Endothelial cell of umbilical vein (primary cell): Measurements from ENCODE around the gene SORCS2. TPM values are rescaled to one million over a fixed set of nuclear protein-coding genes. Genes with fewer than 3 reads are reported as not detected.

Experiments
- BruUV-seq: library from RNA; stranded (reverse); fragments of 400-500 nt; replicated peaks from 2 replicates; lab custom pipeline; 2021; lab: Mats Ljungman, UMichigan
- CTCF ChIA-PET: fragments of 300-600, 350-600 bp; sonication (Branson Sonifier 250); formaldehyde crosslinking; loops from one replicate; lab custom pipeline; 2021; ENCODE audit warnings: antibody characterized with exemption, inconsistent platforms; lab: Charles Lee
- POLR2A ChIA-PET: fragments of 300-600, 350-600 bp; sonication (Branson Sonifier 250); formaldehyde crosslinking; loops from one replicate; lab custom pipeline; 2021; ENCODE audit warnings: antibody characterized with exemption, inconsistent platforms; lab: Charles Lee
- DNase-seq: peaks from one replicate; pipeline ENCODE4 v3.0.0-alpha.2; 2011; ENCODE audit warnings: low read depth, low spot score
- FAIRE-seq: peaks from 2 replicates; lab custom pipeline; 2011; peaks lifted over from hg19 to GRCh38; lab: Jason Lieb, UNC
- H2AFZ ChIP-seq: 2 replicates; pipeline ENCODE4 v1.6.0; 2012; ENCODE audit warnings: low read depth, low read length, control low read depth, inconsistent platforms
- H3K27ac ChIP-seq: 2 replicates; pipeline ENCODE4 v1.5.1; 2011; ENCODE audit warnings: low read depth, mild to moderate bottlenecking, control low read depth, low read length, moderate library complexity; ENCODE audit not compliant: insufficient read depth
- H3K27me3 ChIP-seq, 2 experiments: 2 replicates each; pipeline versions ENCODE4 v1.6.0 to v1.6.1; 2011; ENCODE audit warnings: low read length in 2 of 2, mixed read lengths in 1 of 2; ENCODE audit not compliant: control insufficient read depth in 2 of 2, insufficient read depth in 2 of 2
- H3K36me3 ChIP-seq, 2 experiments: 2 replicates in 1 of 2; 3 replicates in 1 of 2; pipeline ENCODE4 v1.5.1; 2011; ENCODE audit warnings: low read length in 2 of 2, mild to moderate bottlenecking in 1 of 2, moderate library complexity in 1 of 2; ENCODE audit not compliant: control insufficient read depth in 2 of 2, insufficient read depth in 2 of 2; ENCODE audit errors: extremely low read depth in 1 of 2
- H3K4me1 ChIP-seq: 3 replicates; pipeline ENCODE4 v1.5.1; 2011; ENCODE audit warnings: mild to moderate bottlenecking, low read length; ENCODE audit not compliant: control insufficient read depth, insufficient read depth; ENCODE audit errors: extremely low read depth
- H3K4me2 ChIP-seq: 2 replicates; pipeline ENCODE4 v1.6.1; 2011; ENCODE audit warnings: low read length, control low read depth, mixed read lengths; ENCODE audit not compliant: insufficient read depth
- H3K4me3 ChIP-seq, 3 experiments: fragments of 200-600 bp in 1 of 3; sonication (generic), shearing (Covaris generic) in 1 of 3; replicated peaks in 1 of 3; 2 replicates each; pipeline ENCODE4 v1.5.1; 2011 to 2016; ENCODE audit warnings: control low read depth in 3 of 3, low read length in 3 of 3, mild to moderate bottlenecking in 2 of 3, inconsistent platforms in 1 of 3, low read depth in 1 of 3, moderate library complexity in 1 of 3; ENCODE audit not compliant: insufficient read depth in 1 of 3
- H3K79me2 ChIP-seq: 2 replicates; pipeline ENCODE4 v1.6.0; 2012; ENCODE audit warnings: low read length, inconsistent platforms; ENCODE audit not compliant: control insufficient read depth, insufficient read depth
- H3K9ac ChIP-seq: replicated peaks from 2 replicates; pipeline ENCODE3; 2011; ENCODE audit warnings: low read length, control low read depth; ENCODE audit not compliant: insufficient read depth; ENCODE audit errors: extremely low read depth
- H3K9me1 ChIP-seq: replicated peaks from 3 replicates; pipeline ENCODE4 v1.6.0; 2011; ENCODE audit warnings: mild to moderate bottlenecking, low read length; ENCODE audit not compliant: control insufficient read depth, insufficient read depth; ENCODE audit errors: extremely low read depth
- H3K9me3 ChIP-seq: replicated peaks from 2 replicates; pipeline ENCODE4 v1.5.1; 2012; ENCODE audit warnings: low read length, inconsistent platforms; ENCODE audit not compliant: control insufficient read depth, insufficient read depth
- H4K20me1 ChIP-seq: replicated peaks from 2 replicates; pipeline ENCODE3; 2011; ENCODE audit warnings: mild to moderate bottlenecking, low read length; ENCODE audit not compliant: control insufficient read depth, insufficient read depth; ENCODE audit errors: extremely low read depth
- EZH2 ChIP-seq: IDR thresholded peaks from 2 replicates; pipeline ENCODE4 v1.6.1; 2012; ENCODE audit warnings: borderline replicate concordance, low read depth, mild to moderate bottlenecking, moderate library complexity, low read length, inconsistent platforms; ENCODE audit not compliant: severe bottlenecking
- FOS ChIP-seq: IDR thresholded peaks from 2 replicates; pipeline ENCODE4 v1.6.1; 2011; ENCODE audit warnings: mild to moderate bottlenecking, low read length, moderate library complexity, borderline replicate concordance; ENCODE audit not compliant: insufficient read depth
- GATA2 ChIP-seq: IDR thresholded peaks from 2 replicates; pipeline ENCODE4 v1.7.0; 2011; ENCODE audit warnings: low read depth, mild to moderate bottlenecking, moderate library complexity, mixed read lengths, low read length; ENCODE audit not compliant: insufficient read length, insufficient read depth
- JUN ChIP-seq: IDR thresholded peaks from 2 replicates; pipeline ENCODE4 v1.6.1; 2011; ENCODE audit warnings: borderline replicate concordance, low read depth; ENCODE audit not compliant: insufficient read length, insufficient read depth
- MAX ChIP-seq: IDR thresholded peaks from 2 replicates; pipeline ENCODE4 v1.6.1; 2011; ENCODE audit not compliant: insufficient read depth, insufficient read length
- MYC ChIP-seq: IDR thresholded peaks from one replicate; pipeline ENCODE4 v1.6.1; 2011; ENCODE audit warnings: mild to moderate bottlenecking, low read depth, low read length
- POLR2A ChIP-seq: IDR thresholded peaks from 2 replicates; pipeline ENCODE4 v1.6.1; 2012; ENCODE audit warnings: low read depth, mild to moderate bottlenecking, control low read depth, low read length
- dilution Hi-C: fragments of 300-500 bp; cut with MboI; formaldehyde crosslinking; loops from one replicate; pipeline ENCODE4 v1.15.0; 2019; ENCODE audit warnings: low sequenced_read_pairs; ENCODE audit not compliant: extremely low pct_ligation_motif_present
- intact Hi-C: fragments of 100-400 bp; cut with micrococcal nuclease; formaldehyde crosslinking; loops from one replicate; pipeline ENCODE4 v1.10.0; 2022
- polyA plus RNA-seq, 4 experiments: library from polyadenylated mRNA; depleted of rRNA in 3 of 4; stranded (reverse) in 3 of 4; unstranded in 1 of 4; fragments of >200 nt; gene quantifications; 2 replicates each; pipeline versions ENCODE4 v1.2.1 to v1.2.3, GENCODE V29; 2011 to 2012; ENCODE audit warnings: missing spikeins in 1 of 4
- total RNA-seq: library from RNA; stranded (reverse); gene quantifications from 2 replicates; pipeline ENCODE4 v1.2.3, GENCODE V29; 2021
- TF ChIP-seq, protein P1 (sequence below), 2 donors: IDR thresholded peaks; 1 replicate in 1 of 2; 2 replicates in 1 of 2; pipeline ENCODE4 v1.5.1; 2011; ENCODE audit warnings: low read length in 2 of 2, mild to moderate bottlenecking in 2 of 2, moderate library complexity in 2 of 2, control low read depth in 1 of 2, inconsistent platforms in 1 of 2, low read depth in 1 of 2; ENCODE audit not compliant: insufficient read depth in 1 of 2; ENCODE audit errors: extremely low read depth in 1 of 2

The SORCS2 gene
- total and polyA plus RNA-seq, 2 donors (not counting 3 experiments of a cell fraction or from before 2014, with no cell fraction given), result not detected

GRCh38 chr4:7289589-7289988, 97.3 kb downstream of the SORCS2 start:
- H3K4me2 ChIP-seq, result no peak overlapping the region
- no peaks in the 10 kb centered on the region for H3K9me3 ChIP-seq
- H3K4me3 ChIP-seq, result no peak overlapping the region
- no peaks in the 10 kb centered on the region for H3K9me1 ChIP-seq
- dilution Hi-C loops (no loop called here), intact Hi-C loops (no loop called here)
- no peak overlapping the region for H3K9ac ChIP-seq
- BruUV-seq, result no TSS peak
- no peaks in the 10 kb centered on the region for H3K27me3 ChIP-seq
- no peaks in the 10 kb centered on the region for H3K79me2 ChIP-seq
- H3K36me3 ChIP-seq, result no peaks in the 10 kb centered on the region
- H3K4me1 ChIP-seq, result no peaks in the 10 kb centered on the region
- DNase-seq (no peak), FAIRE-seq (no peak)
- no peak overlapping the region for H3K27ac ChIP-seq
- ChIA-PET POLR2A (no interaction called here), CTCF (no interaction called here)
- H4K20me1 ChIP-seq, result no peaks in the 10 kb centered on the region
- no peak for TF ChIP-seq FOS
- TF ChIP-seq EZH2, result no peak
- TF ChIP-seq GATA2, result no peak
- no peak for TF ChIP-seq MAX
- no peak for TF ChIP-seq JUN
- no peak for TF ChIP-seq POLR2A
- TF ChIP-seq, protein P1, sequence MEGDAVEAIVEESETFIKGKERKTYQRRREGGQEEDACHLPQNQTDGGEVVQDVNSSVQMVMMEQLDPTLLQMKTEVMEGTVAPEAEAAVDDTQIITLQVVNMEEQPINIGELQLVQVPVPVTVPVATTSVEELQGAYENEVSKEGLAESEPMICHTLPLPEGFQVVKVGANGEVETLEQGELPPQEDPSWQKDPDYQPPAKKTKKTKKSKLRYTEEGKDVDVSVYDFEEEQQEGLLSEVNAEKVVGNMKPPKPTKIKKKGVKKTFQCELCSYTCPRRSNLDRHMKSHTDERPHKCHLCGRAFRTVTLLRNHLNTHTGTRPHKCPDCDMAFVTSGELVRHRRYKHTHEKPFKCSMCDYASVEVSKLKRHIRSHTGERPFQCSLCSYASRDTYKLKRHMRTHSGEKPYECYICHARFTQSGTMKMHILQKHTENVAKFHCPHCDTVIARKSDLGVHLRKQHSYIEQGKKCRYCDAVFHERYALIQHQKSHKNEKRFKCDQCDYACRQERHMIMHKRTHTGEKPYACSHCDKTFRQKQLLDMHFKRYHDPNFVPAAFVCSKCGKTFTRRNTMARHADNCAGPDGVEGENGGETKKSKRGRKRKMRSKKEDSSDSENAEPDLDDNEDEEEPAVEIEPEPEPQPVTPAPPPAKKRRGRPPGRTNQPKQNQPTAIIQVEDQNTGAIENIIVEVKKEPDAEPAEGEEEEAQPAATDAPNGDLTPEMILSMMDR (IDR thresholded peaks at IDR 0.05; ENCODE audit: extremely low read depth in 1 of 2, insufficient read depth in 1 of 2, low read depth in 1 of 2, low read length in 2 of 2), result no peak
- TF ChIP-seq MYC, result no peak
- no peak overlapping the region for H2AFZ ChIP-seq
